Hindlimb muscle (tissue), 1 donor: ENCODE data around the gene CKB. TPM values are rescaled to one million over a fixed set of nuclear protein-coding genes. Genes with fewer than 3 reads are reported as not detected.

Experiments
- DNase-seq: peaks from one replicate; pipeline ENCODE4 v3.0.0-alpha.2; 2013
- polyA plus RNA-seq: library from polyadenylated mRNA; unstranded; fragments of 120-200 nt; gene quantifications from one replicate; pipeline ENCODE4 v1.2.1, GENCODE V29; 2013; ENCODE audit not compliant: insufficient read length

The CKB gene
- polyA plus RNA-seq, 1 donor = 190 TPM

DNA sequence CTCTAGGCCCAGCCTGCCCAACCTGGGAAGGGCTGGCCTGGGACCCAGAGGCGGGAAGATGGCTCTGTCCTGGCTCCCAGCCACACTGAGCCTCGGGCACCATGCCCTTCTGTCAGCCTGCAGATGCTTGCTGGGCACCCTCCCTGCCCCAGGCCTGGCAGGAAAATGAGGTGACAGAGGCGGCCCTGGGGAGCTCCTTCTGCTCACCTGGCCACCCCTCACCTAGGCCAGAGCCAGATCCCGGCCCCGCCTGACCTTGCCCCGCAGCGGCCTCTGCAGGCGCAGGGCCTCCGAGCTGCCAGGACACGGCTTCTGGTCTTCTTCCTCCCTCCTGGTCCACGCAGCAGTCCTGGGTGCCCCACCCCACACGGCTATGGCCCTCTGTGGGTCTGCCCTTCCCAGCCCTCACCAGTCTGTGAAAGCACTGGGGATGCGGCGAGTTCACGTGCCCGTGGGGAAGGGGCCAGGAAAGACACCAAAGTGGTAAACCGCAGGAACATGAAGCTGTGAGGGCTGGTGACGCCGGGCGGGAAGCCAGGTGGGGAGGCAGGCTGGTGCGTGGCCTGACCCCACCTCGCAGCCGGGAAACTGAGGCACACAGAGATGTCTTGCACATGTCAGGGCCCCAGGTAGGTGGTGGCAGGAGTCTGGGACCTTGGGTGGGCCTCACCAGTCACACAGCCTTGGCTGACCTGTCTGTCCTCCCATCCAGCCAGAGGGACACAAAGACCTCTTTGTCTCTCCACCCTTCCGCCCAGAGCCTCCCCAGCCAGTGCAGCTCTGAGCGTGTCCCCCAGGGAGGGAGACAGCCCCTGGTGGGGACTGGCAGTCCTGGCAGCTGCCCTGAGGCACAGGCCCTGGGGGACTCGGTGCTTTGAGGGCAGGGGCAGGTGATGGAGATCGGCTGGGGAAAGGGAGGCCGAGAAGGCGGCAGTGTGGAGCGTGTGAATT, 27.0 kb upstream of the CKB start:
- no peak for DNase-seq

DNA sequence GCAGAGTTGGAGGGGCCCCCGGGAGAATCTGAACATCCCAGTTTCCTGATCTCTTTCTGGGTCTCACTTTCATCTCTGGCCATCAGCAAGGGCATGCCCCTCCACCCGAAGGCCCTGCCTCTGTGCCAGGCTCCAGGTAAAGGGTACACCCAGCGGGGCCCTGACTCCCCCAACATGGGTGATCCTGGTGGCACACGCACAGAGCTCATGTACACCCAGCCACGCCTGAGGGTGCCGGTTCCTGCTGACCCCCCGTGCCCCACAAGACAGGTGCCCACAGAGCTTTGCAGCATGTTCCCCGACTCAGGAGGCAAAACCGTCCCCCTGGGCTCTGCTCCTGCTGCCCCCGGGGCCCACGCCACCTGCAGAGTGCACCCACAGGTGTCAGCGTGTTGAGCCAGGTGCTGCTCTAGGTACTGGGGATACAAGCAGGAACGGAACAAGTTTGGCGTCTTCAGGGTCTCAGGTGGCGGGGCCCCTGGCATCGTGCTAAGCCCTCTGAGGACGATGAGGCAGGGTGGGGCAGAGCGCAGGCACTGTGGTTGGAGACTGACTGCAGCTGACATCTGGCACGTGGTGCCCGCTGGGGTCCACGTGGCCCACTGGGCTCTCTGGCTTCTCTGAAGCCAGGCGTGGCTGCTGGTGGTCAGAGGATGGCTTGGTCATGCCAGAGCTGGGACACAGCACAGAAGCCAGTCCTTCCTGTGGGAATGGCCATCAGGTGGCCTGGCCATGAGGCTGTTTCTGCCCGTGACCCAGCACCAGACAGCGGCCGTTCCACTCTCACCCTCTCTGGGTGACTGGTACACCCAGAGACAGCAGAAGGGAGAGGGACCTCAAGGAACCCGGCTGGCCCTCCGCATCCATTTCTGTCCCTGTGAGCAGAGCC, 26.1 kb upstream of the CKB start:
- no peak for DNase-seq

DNA sequence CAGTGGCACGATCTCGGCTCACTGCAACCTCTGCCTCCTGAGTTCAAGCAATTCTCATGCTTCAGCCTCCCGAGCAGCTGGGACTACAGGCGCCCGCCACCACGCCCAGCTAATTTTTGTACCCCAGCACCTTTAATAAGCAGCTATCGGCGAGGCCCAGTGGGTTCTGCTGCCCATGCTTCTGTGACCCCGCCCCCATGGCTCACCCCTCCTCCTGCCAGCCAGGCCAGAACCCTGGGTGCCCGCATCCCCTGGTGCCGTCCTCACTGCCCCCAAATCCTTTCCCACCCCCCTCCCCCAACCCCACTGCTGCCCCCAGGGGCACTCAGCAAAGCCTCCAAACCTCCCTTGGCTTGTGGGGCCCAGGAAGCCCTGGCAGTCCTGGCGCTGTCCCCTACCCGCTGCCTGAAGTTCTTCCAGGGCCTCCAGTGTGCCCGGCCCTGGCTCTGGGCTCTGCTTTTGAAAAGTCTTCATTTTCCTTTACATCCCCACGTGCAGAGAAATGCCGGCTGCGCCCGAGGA, 25.4 kb upstream of the CKB start:
- no peak for DNase-seq

DNA sequence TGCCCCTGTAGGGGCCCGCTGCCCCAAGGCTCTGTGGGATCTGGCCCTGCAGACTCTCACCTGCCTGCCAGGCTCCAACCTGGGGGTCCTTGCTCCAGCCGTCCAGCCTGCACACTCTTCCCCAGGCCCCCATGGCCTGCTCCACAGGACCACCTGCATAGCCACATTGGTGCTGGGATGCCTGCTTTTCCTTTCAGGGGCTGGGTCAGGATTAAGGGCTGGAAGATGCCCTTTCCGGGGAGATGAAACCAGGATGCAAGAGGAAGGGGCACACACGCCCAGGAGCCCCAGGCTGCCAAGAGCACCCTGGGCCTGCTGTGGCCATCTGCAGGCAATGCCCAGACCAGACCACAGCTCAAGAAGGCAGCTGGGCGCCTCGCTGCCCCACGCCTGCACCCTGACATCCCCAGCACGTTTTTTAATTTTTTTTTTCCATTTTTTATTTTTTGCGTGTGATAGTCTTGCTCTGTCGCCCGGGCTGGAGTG, 24.9 kb upstream of the CKB start:
- DNase-seq = no peak

DNA sequence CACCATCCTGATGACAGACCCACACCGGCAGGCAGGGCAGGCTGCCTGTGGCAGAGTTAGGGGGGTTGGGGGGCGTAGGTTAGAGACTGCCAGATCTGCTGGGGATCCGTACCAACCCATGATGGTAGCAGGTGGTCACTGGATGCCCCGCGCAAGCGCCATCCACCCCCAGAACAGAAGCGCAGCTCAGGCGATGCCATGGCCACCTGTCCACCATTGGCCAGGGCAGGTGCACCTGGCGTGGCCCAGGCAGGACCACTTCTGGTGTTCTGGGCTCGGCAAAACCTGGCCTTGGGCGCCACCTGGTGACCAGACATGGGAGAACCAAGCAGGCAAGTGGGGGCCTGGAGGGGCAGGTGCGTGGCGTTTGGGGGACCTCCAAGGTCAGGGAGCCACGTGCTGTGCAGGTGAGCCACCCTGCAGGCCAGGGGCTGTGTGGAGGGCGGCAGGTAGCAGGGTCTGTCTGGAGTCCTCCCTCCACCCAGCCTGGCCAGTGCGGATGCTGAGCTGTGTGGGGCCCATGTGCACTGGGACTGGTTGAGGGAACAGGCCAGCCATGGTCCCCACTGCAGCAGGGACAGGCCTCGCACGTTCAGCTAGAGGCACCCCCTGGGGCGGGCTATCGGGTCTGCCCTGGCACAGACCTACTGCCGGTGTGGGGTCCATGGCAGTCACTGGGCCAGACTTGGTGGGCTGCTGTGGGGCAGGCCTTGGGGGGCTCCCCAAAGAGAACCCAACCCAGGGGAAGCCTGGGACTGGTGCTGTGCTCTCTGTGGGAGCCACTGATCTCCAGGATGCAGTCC, 24.2 kb upstream of the CKB start:
- peak; percentile 62 for DNase-seq

DNA sequence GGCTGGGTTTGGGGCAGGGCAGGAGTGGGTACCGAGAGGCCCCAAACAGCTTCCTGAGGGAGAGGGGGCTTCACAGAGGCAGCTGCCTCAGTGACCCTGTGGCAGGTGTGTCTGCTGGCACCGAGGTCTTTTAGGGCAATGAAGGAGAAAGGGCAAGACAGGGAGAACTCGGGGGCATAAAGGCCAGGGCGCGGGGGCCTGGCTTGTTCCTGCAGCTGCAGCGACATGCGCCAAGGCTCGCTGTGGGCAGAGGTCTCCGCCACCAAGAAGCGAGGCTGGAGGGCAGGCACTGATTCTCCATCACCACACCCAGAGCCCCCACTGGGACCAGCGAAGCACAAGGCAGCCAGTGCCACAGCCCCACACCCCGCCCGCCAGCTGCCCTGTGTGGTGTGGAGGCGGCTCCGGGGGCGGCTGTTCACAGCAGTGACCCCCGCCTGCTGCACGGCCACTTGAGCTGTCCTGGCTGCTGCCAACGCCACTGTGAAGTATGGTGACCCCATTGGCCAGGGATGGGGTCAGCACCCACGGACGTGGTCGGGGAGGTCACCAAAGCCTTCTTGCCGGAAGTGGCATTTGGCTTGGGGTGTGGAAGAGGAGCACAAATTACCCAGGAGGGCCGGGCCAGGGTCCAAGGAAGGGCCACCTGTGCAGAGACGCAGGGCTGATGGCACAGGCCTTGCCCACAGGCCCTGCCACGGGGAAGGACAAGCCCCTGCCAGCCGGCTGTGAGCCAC, 23.5 kb upstream of the CKB start:
- DNase-seq = no peak

DNA sequence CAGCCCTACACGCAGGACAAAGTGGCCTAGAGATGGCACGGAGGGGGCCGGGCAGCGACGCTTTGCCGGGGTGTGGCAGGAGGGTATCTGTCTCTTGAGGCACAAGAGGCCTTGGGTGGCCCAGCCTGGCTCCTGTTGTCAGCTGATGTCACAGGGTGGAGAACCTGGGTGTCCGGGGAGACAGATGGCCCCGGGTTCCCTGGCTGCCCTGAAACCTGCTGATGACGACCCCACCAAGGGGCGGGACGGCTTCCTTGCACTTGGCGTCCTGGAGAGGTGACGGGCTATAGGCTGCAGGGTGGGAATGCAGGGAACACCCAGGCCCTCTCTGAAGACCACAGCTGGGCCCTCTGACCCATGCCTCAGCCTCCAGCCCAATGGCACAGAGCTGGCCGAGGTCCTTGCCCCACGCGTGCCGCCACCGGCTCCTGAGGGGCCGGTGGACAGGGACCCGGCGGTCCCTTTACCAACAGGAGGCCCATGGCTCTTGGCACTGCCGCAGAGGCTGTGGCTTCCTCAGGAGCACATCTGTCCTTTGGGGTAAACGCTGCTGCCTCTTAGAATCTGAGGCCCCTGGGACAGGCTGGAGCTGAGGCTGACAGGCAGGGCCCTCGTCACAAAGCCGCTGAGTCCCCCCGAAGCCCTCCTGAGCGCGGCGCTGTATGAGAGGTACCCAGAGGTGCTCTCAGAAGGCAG, 22.7 kb upstream of the CKB start:
- DNase-seq = no peak

DNA sequence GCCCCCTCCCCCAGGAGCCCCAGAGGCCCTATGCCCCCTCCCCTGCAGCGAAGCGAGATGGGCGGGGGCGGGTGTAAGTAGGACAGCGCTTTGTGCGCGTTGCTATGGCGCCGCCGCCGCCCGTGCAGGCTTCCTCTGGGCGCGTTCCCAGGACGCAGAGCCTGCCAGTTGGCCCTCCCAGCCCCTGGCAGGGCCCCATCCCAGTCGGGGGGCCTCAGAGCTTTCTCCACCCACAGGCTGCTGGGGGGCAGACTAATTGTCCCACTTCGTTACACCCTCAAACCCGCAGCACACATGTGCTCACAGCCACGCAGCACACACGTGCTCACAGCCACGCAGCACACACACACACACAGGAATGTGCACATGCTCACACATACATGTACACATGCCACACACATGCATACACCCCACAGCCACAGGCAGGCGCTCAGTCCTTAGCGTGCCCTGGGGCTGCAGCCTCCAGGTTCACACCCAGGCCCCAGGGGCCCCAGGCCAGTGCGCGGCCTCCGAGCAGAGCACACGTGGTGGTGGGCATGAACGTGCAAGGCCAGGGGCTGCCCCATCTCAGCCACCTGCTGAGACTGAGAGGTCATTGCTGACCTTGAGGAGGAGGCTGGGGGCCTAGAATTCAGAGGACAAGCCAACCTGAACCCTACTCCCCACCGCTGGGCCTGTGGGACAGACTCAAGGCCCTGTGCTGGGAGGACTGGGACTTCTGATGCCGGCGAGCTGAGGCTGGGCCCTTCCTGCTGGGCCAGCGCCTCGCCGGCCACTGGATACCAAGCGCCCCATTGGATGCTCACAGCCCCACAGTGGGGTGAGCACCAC, 22.0 kb upstream of the CKB start:
- peak; percentile 72 for DNase-seq

DNA sequence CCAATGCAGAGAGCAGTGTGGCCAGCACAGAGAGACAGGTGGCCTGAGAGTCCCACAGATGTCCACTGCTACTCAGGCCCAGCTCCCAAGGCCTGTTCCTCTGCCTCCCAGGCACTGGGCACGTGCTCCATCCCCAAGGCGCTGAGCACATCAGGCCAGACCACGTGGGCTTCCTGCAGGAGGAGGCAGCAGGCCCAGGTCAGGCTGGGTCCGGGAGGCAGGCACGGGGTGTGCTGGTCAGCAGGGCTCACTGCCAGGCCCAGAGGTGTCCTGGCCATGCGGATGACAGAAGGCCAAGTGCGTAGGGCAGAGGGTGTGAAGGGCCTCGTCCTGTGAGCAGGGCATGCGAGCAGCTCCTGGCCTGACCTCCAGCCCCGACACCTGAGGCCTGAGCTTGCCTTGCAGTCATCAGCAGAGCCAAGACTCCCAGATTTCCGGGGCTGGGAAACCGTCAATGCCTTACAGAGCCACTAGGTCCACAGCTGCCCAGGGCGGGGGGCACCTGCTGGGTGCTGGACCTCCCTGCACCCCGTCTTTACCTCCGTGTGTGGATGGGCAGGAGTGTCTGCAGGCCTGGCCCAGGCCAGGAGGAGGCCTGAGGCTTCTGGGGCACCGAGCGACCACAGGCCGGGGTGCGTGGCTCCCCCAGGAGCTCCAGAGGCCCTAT, 21.2 kb upstream of the CKB start:
- no peak for DNase-seq

DNA sequence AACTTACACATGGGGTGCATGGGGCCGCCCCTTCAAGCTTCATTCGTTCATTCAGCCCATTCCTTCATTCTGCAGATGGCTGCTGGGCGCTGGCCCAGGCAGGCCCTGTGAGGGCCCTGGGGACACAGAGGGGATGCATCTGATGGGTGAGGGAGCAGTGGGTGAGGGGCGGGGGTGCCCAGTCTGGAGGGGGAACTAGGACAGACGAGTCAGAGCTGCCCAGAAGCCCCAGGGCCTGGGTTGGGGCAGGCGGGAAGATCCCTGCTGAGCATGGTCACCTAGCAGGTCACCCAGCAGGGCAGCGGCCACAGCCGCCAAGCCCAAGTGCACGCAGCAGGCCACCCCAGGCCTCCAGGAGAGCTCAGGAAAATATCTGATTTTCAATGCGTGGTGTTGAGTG, 20.5 kb upstream of the CKB start:
- DNase-seq = no peak

DNA sequence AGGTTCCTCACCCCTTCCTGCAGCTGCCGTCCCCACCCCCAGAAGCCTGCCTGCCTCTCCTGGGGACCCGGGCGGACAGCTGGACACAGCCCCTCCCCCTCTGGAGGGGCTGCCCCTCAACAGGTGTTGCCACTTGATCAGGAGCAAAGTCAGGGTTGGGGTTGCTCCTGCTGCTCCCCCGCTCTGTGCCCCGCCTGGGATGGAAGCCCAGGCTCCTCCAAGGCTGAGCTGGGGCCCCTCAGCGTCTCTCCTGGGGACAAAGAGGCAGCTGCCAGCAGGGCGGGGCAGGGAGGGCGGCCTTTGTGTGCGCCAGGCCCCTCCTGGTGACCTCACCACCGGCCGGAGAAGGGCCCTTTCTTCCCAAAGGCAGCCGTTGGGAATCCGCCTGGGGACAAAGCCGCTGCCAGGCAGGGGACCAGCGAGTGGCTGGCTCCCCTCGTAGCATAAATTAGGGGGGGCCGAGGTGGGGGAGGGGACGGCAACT, 20.0 kb upstream of the CKB start:
- DNase-seq = peak; percentile 61

DNA sequence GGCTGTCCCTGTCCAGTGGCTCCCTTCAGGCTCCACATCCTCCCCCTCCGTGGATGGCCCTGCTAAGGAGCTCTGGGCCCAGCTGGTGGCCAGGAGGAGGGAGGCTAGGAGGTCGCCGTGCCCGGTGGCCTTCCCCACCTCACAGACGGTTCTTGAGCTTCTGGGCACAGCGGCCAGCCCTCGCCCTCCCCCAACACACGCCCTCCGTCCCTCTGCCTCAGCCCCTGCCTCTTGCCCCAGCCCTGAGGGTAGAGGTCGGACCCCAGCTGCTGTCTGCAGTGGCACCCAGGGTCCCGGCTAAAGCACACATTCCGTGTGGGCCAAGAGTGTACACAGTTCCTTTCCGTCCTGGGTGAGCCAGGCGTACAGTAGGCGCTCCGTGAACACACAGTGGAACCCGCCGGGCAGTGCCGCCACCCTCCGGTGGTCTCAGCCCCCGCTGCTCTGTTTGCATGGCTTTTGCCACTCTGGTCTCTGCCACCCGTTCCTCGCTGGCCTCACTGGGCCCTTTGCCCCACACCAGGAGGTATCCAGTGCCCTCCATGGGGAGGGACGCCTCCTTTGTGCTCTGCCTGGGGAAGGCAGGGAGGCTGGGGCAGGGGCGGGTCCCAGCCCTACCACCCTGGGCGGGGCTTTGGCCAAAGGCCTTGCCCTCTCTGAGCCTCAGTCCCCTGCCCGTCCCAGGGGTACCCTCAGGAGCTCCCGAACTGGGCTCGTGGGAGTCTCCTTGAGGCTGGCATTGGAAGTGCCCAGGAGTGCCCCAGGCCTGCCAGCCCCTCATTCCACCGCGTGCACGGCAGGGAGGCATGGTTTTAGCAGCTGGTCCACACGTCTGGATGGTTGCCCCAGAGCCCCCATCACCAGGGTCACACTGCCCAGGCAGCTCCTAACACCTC, 19.3 kb upstream of the CKB start:
- DNase-seq = no peak

DNA sequence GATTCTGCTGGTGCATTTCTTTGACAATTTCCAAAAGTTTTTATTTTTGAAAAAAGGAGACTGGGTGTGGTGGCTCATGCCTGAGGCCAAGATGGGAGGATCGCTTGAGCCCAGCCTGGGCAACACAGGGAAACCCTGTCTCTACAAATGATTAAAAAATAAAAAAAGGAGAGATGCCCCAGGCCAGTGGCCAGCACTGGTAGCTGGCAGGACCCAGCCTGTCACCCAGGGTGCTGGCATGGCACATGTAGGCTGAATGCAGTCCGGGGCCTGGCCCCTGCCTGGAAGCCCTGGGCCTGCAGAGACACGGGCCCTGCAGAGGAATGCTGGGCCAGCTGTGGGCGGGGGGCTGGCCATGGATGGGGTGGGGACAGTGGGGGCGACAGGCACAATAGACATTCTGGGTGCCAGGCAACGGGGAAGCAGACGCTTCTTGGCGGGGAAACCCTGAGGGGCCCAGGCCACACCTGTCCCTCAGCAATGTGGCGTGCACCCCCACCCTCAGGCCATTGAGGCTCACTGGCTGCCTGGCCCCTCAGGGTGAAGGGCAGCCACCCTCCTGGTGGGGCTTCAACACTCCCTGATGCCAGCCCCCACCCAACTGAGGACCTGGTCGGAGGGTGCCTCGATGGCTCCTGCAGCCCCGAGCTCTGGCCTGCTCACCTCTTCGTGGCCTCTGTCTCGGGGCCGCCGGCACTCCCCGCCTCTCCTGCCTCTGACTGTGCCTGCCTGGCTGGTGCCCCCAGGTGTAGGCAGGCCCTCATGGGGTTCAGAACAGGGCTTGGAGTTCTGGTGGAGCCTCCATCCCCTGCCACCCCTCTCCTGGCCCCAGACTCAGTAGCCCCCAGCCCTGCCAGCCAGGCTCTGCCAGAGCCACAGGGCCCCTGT, 18.4 kb upstream of the CKB start:
- DNase-seq = no peak

DNA sequence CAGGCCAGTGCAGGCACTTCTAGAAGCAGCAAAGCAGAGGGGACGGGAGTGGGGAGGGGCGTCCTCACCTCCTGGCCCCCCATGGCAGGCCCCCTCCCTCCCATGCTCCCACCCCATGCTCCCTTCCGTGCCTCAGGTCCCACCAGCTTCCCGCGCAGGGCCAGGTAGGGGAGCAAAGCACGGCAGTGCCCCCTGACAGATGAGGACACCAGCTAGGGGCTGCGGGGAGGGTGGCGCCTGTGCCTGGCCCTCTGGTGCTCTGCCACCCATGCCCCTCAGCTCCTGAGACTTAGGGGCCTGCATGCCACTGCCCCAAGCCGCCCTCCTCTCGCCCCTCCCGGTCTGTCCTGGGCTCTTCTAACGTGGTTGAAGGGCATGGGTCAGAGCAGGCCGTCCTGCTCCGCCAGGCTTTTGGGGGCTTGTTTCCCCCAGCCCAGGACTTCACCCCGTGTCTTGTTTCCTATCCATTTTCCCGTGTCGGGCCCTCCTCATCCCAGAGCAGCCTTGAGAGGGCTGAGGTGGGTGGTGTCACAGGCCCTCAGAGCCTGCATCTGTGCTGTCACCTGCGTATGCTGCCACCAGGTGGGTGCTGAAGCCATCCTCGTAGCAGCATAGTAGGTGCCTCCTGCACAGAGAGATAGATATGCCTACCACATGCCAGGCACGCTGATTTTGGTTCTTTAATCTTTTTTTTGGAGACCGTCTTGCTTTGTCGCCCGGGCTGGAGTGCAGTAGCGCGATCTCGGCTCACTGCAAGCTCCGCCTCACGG, 16.6 kb upstream of the CKB start:
- DNase-seq = no peak

DNA sequence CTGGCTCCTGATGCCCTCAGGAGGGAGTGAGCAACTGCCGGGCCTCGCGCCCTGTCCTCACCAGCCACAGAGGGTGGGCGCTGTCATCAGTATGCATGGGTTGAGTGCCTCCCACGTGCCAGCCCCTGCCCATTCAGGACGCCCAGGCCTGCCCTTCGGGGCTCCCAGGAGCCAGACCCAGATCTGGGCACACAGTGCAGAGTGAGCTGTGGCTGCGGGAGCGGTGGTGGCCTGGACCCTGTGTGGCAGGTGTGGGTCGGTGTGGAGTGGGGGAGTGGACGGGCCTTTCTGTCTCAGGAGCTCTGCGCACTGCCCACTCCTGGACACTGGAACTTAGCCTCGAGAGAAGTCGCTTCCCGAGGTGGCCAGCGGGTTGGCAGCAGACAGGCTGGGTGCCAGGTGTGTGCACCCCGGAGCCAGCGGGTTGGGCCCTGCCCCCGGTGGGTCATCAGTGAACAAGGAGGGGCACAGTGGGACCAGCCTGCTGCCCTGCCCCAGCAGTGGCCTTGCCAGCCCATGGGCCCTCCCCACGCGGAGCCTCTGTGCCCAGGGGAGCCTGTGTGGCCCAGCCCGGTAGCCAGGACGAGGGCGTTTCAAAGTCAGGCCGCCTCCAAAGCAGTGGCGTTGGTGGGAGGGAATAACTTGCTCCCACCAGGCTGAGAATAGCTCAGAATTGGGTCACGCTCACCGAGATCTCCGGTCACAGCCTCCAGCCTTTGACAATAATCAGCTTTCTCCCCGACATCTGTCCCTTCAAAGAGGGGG, 15.8 kb upstream of the CKB start:
- no peak for DNase-seq
